Gastroesophageal sphincter (tissue), 4 donors: ENCODE measurements around the gene EEA1. TPM values are rescaled to one million over a fixed set of nuclear protein-coding genes. Genes with fewer than 3 reads are reported as not detected.
A peak's percentile ranks its signal among the peaks of the same experiment; 100 is the strongest.
"Not testable (repeated sequence)": the region's sequence is repeated elsewhere in the genome, so short reads cannot be mapped to it uniquely, and the experiment has no call there.

ENCODE experiments used
- ATAC-seq: fragments of 150-250 bp; one replicate; pipeline ENCODE4 v1.9.1; 2016; ENCODE audit warnings: mild to moderate bottlenecking, moderate library complexity
- H3K27ac ChIP-seq, 4 donors: fragments of 200-600 bp; sonication (generic) in 3 of 4; 1 replicate in 3 of 4; 2 replicates in 1 of 4; pipeline ENCODE4 v1.5.1; 2016 to 2019
- H3K27me3 ChIP-seq: fragments of 200-600 bp; sonication (generic); one replicate; pipeline ENCODE4 v1.5.1; 2019
- H3K36me3 ChIP-seq, 2 donors: fragments of 200-600 bp; sonication (generic); one replicate each; pipeline ENCODE4 v1.5.1; 2019; ENCODE audit warnings: control low read depth in 1 of 2
- H3K4me1 ChIP-seq, 3 donors: fragments of 200-600 bp; sonication (generic); 1 replicate in 2 of 3; 2 replicates in 1 of 3; pipeline ENCODE4 v1.5.1; 2016 to 2019; ENCODE audit warnings: control low read depth in 2 of 3
- H3K4me3 ChIP-seq, 2 donors: fragments of 200-600 bp; sonication (generic); one replicate each; pipeline ENCODE4 v1.5.1; 2019; ENCODE audit warnings: mild to moderate bottlenecking in 1 of 2, moderate library complexity in 1 of 2
- H3K9me3 ChIP-seq, 3 donors: fragments of 200-600 bp; sonication (generic); one replicate each; pipeline ENCODE4 v1.5.1; 2017 to 2019; ENCODE audit warnings: control low read depth in 2 of 3
- EP300 ChIP-seq: sonication (generic); formaldehyde crosslinking; IDR thresholded peaks from one replicate; pipeline ENCODE4 v1.6.1; 2017; ENCODE audit warnings: antibody characterized with exemption, mild to moderate bottlenecking
- POLR2A ChIP-seq, 2 donors: fragments of 450-650 bp; IDR thresholded peaks; one replicate each; pipeline ENCODE4 v1.6.1; 2017; ENCODE audit warnings: antibody characterized with exemption in 2 of 2, mild to moderate bottlenecking in 2 of 2, moderate library complexity in 1 of 2
- POLR2AphosphoS5 ChIP-seq: sonication (generic); formaldehyde crosslinking; IDR thresholded peaks from one replicate; pipeline ENCODE4 v1.6.1; 2017; ENCODE audit warnings: antibody characterized with exemption
- WGBS, 2 donors: methylation state at CpG; one replicate each; pipeline ENCODE4 v1.1.5; 2018; ENCODE audit warnings: low coverage in 1 of 2; 5-methylcytosine and 5-hydroxymethylcytosine counted together
- total RNA-seq, 4 donors: library from RNA; depleted of rRNA; stranded (reverse); fragments of >200 nt; gene quantifications; one replicate each; pipeline ENCODE4 v1.1.0, GENCODE V29; 2016
- TF ChIP-seq, protein P1 (sequence below), 4 experiments: fragments of 200-600 bp in 2 of 4; fragments of 450-650 bp in 2 of 4; sonication (generic) in 1 of 4; IDR thresholded peaks; one replicate each; pipeline ENCODE4 v1.5.1; 2017 to 2019; ENCODE audit warnings: antibody characterized with exemption in 4 of 4, mild to moderate bottlenecking in 2 of 4, moderate library complexity in 2 of 4

EEA1 gene
- total RNA-seq, 4 donors from 2014 or later: 25.0 to 37.1 (median 30.4) TPM

DNA sequence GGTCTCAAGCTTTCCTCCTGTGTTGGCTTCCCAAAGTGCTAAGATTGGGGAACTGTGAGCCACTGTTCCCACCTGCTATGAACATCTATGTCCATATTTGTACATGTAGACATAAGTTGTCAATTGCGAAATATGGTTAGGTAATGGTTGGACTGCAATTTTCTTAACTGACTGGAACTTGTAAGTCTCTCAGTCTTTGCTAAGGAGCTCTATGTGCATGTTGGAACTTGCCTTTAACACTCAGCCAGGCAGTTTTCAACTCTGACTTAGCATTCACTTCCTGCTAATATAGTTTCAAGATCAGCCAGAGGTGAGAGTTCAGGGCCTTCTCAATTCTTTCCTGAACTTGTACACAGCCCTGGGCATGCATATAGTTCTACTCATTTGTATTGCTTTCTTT lies 44.5 kb upstream of the EEA1 start:
- Histone ChIP-seq H3K36me3 (no peaks in the 10 kb centered on the region), H3K4me3 (no peak overlapping the region), H3K4me1 (peaks cover 0 to 3% (median 0%) of the 10 kb centered on the region in 3 donors), H3K27ac (no peak overlapping the region), H3K27me3 (no peaks in the 10 kb centered on the region), H3K9me3 (peaks cover 0 to 9% (median 0%) of the 10 kb centered on the region in 3 donors)
- 100% methylated on average over 1 of the region's 1 CpG for WGBS, 2 donors
- no peak for ATAC-seq
- no peak for TF ChIP-seq EP300
- no peak for TF ChIP-seq POLR2A (IDR thresholded peaks at IDR 0.05)
- TF ChIP-seq, protein P1, sequence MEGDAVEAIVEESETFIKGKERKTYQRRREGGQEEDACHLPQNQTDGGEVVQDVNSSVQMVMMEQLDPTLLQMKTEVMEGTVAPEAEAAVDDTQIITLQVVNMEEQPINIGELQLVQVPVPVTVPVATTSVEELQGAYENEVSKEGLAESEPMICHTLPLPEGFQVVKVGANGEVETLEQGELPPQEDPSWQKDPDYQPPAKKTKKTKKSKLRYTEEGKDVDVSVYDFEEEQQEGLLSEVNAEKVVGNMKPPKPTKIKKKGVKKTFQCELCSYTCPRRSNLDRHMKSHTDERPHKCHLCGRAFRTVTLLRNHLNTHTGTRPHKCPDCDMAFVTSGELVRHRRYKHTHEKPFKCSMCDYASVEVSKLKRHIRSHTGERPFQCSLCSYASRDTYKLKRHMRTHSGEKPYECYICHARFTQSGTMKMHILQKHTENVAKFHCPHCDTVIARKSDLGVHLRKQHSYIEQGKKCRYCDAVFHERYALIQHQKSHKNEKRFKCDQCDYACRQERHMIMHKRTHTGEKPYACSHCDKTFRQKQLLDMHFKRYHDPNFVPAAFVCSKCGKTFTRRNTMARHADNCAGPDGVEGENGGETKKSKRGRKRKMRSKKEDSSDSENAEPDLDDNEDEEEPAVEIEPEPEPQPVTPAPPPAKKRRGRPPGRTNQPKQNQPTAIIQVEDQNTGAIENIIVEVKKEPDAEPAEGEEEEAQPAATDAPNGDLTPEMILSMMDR (IDR thresholded peaks at IDR 0.05): no peak
- no peak for TF ChIP-seq POLR2AphosphoS5

DNA sequence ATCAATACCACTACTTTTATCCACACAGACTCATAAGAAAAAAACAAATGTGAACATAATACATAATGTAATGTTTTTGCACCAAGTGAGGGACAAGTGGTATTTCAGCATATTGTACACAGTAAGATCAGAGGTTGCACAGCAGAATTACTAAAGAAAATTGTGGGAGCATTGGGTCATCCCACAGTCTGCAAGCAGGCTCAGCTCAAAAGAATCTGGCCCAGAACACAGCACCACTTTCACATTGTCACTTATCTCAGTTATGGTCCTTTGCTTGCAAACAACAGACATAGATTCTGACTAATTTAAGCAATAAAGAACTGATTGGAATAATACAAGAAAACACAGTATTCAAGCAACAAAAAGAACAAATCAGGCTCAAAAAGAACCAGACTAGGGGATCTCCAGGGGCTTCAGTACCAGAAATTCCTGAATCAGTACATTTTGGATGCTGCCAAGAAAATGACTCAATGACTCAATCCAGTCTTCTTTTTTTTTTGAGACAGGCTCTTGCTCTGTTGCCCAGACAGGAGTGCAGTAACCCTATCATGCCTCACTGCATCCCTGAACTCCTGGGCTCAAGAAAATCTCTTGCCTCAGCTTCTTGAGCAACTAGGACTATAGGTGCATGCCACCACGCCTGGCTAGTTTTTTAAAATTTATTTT lies 42.9 kb upstream of the EEA1 start:
- TF ChIP-seq, protein P1 (IDR thresholded peaks at IDR 0.05): no peak
- TF ChIP-seq POLR2AphosphoS5 (no peak), EP300 (no peak), POLR2A (IDR thresholded peaks at IDR 0.05) (no peak)
- no peaks in the 10 kb centered on the region for H3K27me3 ChIP-seq
- peaks cover 0 to 9% (median 0%) of the 10 kb centered on the region in 3 donors for H3K9me3 ChIP-seq
- no peak overlapping the region for H3K27ac ChIP-seq
- no peaks in the 10 kb centered on the region for H3K36me3 ChIP-seq
- peak; percentile 48 for ATAC-seq
- H3K4me3 ChIP-seq: no peak overlapping the region
- H3K4me1 ChIP-seq: peaks cover 0 to 3% (median 0%) of the 10 kb centered on the region in 3 donors
- WGBS, 2 donors: 90 to 92% methylated on average over 1 of the region's 1 CpG

DNA sequence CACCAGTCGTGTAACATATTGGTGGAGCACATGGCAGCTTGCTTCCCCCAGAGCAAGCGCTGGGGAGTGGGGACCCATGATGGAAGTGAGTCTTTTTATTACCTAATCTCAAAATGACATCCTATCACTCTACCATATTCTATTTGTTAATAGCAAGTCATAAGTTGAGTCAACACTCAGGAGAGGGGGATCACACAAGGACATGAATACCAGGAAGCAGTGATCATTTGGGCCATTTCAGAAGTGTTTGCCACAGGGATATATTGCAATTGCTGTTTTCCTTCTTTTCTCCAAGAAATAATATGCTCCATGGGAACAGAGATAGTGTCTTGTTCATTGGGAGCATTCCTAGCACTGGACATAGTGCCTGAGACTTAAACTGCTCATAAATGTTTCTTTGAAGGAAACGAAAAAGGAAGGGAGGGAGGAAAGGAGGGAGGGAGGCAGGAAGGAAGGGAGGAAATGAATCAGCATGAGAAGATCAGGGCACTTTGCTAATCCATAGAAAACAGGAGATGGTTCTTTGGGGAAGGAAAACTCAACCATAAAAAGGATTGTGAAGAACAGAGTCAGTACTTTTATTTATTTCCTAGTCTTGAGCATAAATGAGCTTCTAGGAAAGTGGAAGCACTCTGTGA lies 39.2 kb upstream of the EEA1 start:
- H3K27me3 ChIP-seq: no peaks in the 10 kb centered on the region
- TF ChIP-seq POLR2AphosphoS5 (no peak), POLR2A (IDR thresholded peaks at IDR 0.05) (no peak), EP300 (no peak)
- TF ChIP-seq, protein P1 (IDR thresholded peaks at IDR 0.05): no peak
- no peaks in the 10 kb centered on the region for H3K9me3 ChIP-seq
- peaks cover 0 to 3% (median 0%) of the 10 kb centered on the region in 3 donors for H3K4me1 ChIP-seq
- no peak overlapping the region for H3K4me3 ChIP-seq
- no peak overlapping the region for H3K27ac ChIP-seq
- WGBS, 2 donors: 77% methylated on average over 3 of the region's 3 CpGs; no CpG with 5 or more reads in 1 of the 2 donors
- H3K36me3 ChIP-seq: no peaks in the 10 kb centered on the region
- no peak for ATAC-seq

DNA sequence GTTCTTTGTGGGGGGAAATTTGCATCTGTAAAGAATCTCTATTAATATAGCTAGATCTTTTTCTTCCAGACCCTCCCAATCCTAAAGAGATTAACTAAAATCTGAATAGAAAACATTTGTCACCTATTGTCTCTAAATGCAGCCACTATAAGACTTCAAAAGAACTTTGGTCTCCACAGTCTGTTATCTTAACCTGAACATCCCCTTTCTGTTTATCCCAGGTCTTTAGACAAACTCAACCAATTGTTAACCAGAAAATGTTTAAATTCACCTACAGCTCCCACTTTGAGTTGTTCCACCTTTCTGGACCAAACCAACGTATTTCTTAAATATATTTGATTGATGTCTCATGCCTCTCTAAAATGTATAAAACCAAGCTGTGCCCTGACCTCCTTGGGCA lies 35.3 kb upstream of the EEA1 start:
- H3K4me1 ChIP-seq, H3K27ac ChIP-seq, ATAC-seq, H3K9me3 ChIP-seq, H3K27me3 ChIP-seq, H3K36me3 ChIP-seq, H3K4me3 ChIP-seq: not testable (repeated sequence)
- WGBS, 2 donors: 53 to 67% methylated on average over 1 of the region's 1 CpG

DNA sequence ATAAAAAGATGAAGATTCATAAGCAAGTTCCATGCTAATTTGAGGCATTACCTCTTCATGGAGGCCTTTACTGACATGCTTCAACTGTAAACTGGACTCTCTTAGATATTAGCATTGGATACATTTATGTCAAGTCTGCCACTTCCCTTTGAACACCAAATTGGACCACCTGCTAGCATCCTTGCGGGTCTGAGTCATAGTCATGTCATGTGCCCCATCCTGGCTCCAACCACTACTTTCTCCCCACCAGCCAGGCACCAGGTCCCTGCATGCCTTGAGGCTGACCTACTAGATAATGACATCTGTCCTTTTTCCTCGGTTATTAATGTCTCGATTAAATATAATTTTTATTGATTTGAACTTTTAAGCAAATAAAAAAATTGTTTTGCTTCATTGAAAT lies 32.9 kb upstream of the EEA1 start:
- Histone ChIP-seq H3K4me3 (no peak overlapping the region), H3K4me1 (no peaks in the 10 kb centered on the region), H3K27me3 (no peaks in the 10 kb centered on the region), H3K27ac (no peak overlapping the region), H3K9me3 (no peaks in the 10 kb centered on the region), H3K36me3 (no peaks in the 10 kb centered on the region)
- 98 to 100% methylated on average over 3 of the region's 3 CpGs for WGBS, 2 donors
- no peak for TF ChIP-seq POLR2AphosphoS5
- TF ChIP-seq POLR2A (IDR thresholded peaks at IDR 0.05): no peak
- no peak for TF ChIP-seq EP300
- TF ChIP-seq, protein P1 (IDR thresholded peaks at IDR 0.05): no peak
- no peak for ATAC-seq
